Breast epithelium (tissue), 3 donors: ENCODE data around the gene DNAH10.

ENCODE experiments used
- CTCF ChIP-seq, 3 donors: fragments of 450-650 bp; IDR thresholded peaks; one replicate each; pipeline ENCODE4 v1.5.1; 2016 to 2017; ENCODE audit warnings: antibody characterized with exemption in 3 of 3, mild to moderate bottlenecking in 3 of 3, moderate library complexity in 3 of 3
- POLR2A ChIP-seq: fragments of 450-650 bp; IDR thresholded peaks from one replicate; pipeline ENCODE4 v1.6.1; 2016; ENCODE audit warnings: antibody characterized with exemption, mild to moderate bottlenecking, moderate library complexity
- POLR2AphosphoS5 ChIP-seq, 3 donors: sonication (generic); formaldehyde crosslinking; IDR thresholded peaks; one replicate each; pipeline ENCODE4 v1.6.1; 2017; ENCODE audit warnings: antibody characterized with exemption in 3 of 3

- no peak for TF ChIP-seq CTCF (IDR thresholded peaks at IDR 0.05)
- no peak for TF ChIP-seq POLR2A
- TF ChIP-seq POLR2AphosphoS5 (IDR thresholded peaks at IDR 0.05): no peak
Measured at GRCh38 chr12:123808167-123808566, 46.1 kb downstream of the DNAH10 start.
